ENCODE results near the gene SDCBP2.

- no peak for TF ChIP-seq POLR2A (IDR thresholded peaks at IDR 0.05)
- TF ChIP-seq, protein P1, sequence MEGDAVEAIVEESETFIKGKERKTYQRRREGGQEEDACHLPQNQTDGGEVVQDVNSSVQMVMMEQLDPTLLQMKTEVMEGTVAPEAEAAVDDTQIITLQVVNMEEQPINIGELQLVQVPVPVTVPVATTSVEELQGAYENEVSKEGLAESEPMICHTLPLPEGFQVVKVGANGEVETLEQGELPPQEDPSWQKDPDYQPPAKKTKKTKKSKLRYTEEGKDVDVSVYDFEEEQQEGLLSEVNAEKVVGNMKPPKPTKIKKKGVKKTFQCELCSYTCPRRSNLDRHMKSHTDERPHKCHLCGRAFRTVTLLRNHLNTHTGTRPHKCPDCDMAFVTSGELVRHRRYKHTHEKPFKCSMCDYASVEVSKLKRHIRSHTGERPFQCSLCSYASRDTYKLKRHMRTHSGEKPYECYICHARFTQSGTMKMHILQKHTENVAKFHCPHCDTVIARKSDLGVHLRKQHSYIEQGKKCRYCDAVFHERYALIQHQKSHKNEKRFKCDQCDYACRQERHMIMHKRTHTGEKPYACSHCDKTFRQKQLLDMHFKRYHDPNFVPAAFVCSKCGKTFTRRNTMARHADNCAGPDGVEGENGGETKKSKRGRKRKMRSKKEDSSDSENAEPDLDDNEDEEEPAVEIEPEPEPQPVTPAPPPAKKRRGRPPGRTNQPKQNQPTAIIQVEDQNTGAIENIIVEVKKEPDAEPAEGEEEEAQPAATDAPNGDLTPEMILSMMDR (IDR thresholded peaks at IDR 0.05) = no peak
Observed at GRCh38 chr20:1319051-1319450, 9.9 kb downstream of the SDCBP2 start.

Measured in uterus (tissue), 2 donors.